Activated T-cell treated with anti-CD3 and anti-CD28 coated beads, Interleukin-2, amount 50 U/mL, for 72 hours (primary cell): ENCODE measurements around the gene ABCD3. TPM values are rescaled to one million over a fixed set of nuclear protein-coding genes. Genes with fewer than 3 reads are reported as not detected.
"Not testable (repeated sequence)": the region's sequence is repeated elsewhere in the genome, so short reads cannot be mapped to it uniquely, and the experiment has no call there.

Experiments
- ATAC-seq, 2 donors: fragments of 150-1000 bp; cut with Tn5 transposase; replicated peaks in 1 of 2; 2 replicates each; pipeline ENCODE4 v1.10.0; 2021; ENCODE audit warnings: moderate library complexity in 2 of 2, mild to moderate bottlenecking in 1 of 2
- DNase-seq, 2 donors: peaks; one replicate each; pipeline ENCODE4 v3.0.0; 2021 to 2022; ENCODE audit warnings: mixed read lengths in 1 of 2
- H3K27ac Mint-ChIP-seq: one replicate; pipeline ENCODE4 v1.8.0; 2022; ENCODE audit warnings: mild to moderate bottlenecking, moderate library complexity, mixed read lengths
- H3K27me3 Mint-ChIP-seq: one replicate; pipeline ENCODE4 v1.8.0; 2022; ENCODE audit warnings: low read depth, mixed read lengths
- H3K36me3 Mint-ChIP-seq, 2 donors: one replicate each; pipeline ENCODE4 v1.8.0; 2022; ENCODE audit warnings: mixed read lengths in 2 of 2, mild to moderate bottlenecking in 1 of 2; ENCODE audit not compliant: insufficient read depth in 2 of 2
- H3K4me1 Mint-ChIP-seq: one replicate; pipeline ENCODE4 v1.8.0; 2022; ENCODE audit warnings: low read depth, mixed read lengths
- H3K4me3 Mint-ChIP-seq, 2 donors: one replicate each; pipeline ENCODE4 v1.8.0; 2022; ENCODE audit warnings: mild to moderate bottlenecking in 2 of 2, mixed read lengths in 2 of 2, moderate library complexity in 2 of 2
- H3K9me3 Mint-ChIP-seq, 2 donors: one replicate each; pipeline ENCODE4 v1.8.0; 2022; ENCODE audit warnings: mixed read lengths in 2 of 2
- total RNA-seq, 2 donors: library from RNA; stranded (reverse); gene quantifications; one replicate each; pipeline ENCODE4 v1.2.3, GENCODE V29; 2022

The ABCD3 gene
- total RNA-seq, 2 donors from 2014 or later = 38.0 to 55.3 TPM

GRCh38 chr1:94554580-94554979 is 136.4 kb downstream of the ABCD3 start:
- no peak overlapping the region for H3K4me3 Mint-ChIP-seq
- DNase-seq = no peak

GRCh38 chr1:94555091-94555490 is 136.9 kb downstream of the ABCD3 start:
- Mint-ChIP-seq H3K4me1 (no peaks in the 10 kb centered on the region), H3K4me3 (no peak overlapping the region), H3K36me3 (no peaks in the 10 kb centered on the region), H3K27ac (no peak overlapping the region), H3K9me3 (no peaks in the 10 kb centered on the region), H3K27me3 (peaks cover 7% of the 10 kb centered on the region)
- DNase-seq = no peak
- no peak for ATAC-seq

More at GRCh38 chr1:94554580-94554979, 136.4 kb downstream of the ABCD3 start:
- Mint-ChIP-seq H3K4me1 (no peaks in the 10 kb centered on the region), H3K36me3 (no peaks in the 10 kb centered on the region), H3K9me3 (no peaks in the 10 kb centered on the region), H3K27me3 (peaks cover 12% of the 10 kb centered on the region), H3K27ac (no peak overlapping the region)
- no peak for ATAC-seq

GRCh38 chr1:94559921-94560320 is 141.7 kb downstream of the ABCD3 start:
- no peaks in the 10 kb centered on the region for H3K36me3 Mint-ChIP-seq
- peaks cover 9% of the 10 kb centered on the region for H3K27me3 Mint-ChIP-seq
- no peaks in the 10 kb centered on the region for H3K9me3 Mint-ChIP-seq
- DNase-seq (no peak), ATAC-seq (no peak)
- no peaks in the 10 kb centered on the region for H3K4me1 Mint-ChIP-seq
- no peak overlapping the region for H3K4me3 Mint-ChIP-seq
- no peak overlapping the region for H3K27ac Mint-ChIP-seq

- ATAC-seq (no peak), DNase-seq (no peak)
- no peaks in the 10 kb centered on the region for H3K4me1 Mint-ChIP-seq
- no peak overlapping the region for H3K27ac Mint-ChIP-seq
- no peaks in the 10 kb centered on the region for H3K9me3 Mint-ChIP-seq
- no peaks in the 10 kb centered on the region for H3K36me3 Mint-ChIP-seq
- no peak overlapping the region for H3K4me3 Mint-ChIP-seq
- peaks cover 9% of the 10 kb centered on the region for H3K27me3 Mint-ChIP-seq
These were observed 142.1 kb downstream of the ABCD3 start for GRCh38 chr1:94560333-94560732.

GRCh38 chr1:94562519-94563260 is 144.5 kb downstream of the ABCD3 start:
- ATAC-seq (no peak), DNase-seq (no peak)
- Mint-ChIP-seq H3K27ac (no peak overlapping the region), H3K27me3 (peaks cover 9% of the 10 kb centered on the region), H3K4me1 (no peaks in the 10 kb centered on the region), H3K36me3 (no peaks in the 10 kb centered on the region), H3K9me3 (no peaks in the 10 kb centered on the region), H3K4me3 (no peak overlapping the region)

- H3K4me1 Mint-ChIP-seq = no peaks in the 10 kb centered on the region
- H3K36me3 Mint-ChIP-seq = no peaks in the 10 kb centered on the region
- ATAC-seq = no peak
- H3K27me3 Mint-ChIP-seq = peaks cover 9% of the 10 kb centered on the region
- peaks cover 0 to 3% of the 10 kb centered on the region in 2 donors for H3K9me3 Mint-ChIP-seq
- H3K4me3 Mint-ChIP-seq = no peak overlapping the region
- DNase-seq = no peak
- H3K27ac Mint-ChIP-seq = no peak overlapping the region
These were observed 147.7 kb downstream of the ABCD3 start for GRCh38 chr1:94565901-94566300.

GRCh38 chr1:94566436-94566835 is 148.2 kb downstream of the ABCD3 start:
- H3K36me3 Mint-ChIP-seq, H3K27ac Mint-ChIP-seq, H3K9me3 Mint-ChIP-seq: not testable (repeated sequence)

GRCh38 chr1:94567975-94568607 is 149.9 kb downstream of the ABCD3 start:
- not testable (repeated sequence) for H3K4me3 Mint-ChIP-seq, H3K4me1 Mint-ChIP-seq, H3K36me3 Mint-ChIP-seq, H3K27me3 Mint-ChIP-seq, H3K9me3 Mint-ChIP-seq, DNase-seq, H3K27ac Mint-ChIP-seq, ATAC-seq

More at GRCh38 chr1:94566436-94566835, 148.2 kb downstream of the ABCD3 start:
- not testable (repeated sequence) for ATAC-seq, H3K27me3 Mint-ChIP-seq, H3K4me1 Mint-ChIP-seq, H3K4me3 Mint-ChIP-seq, DNase-seq

Other genes starting within 250 kb of the ABCD3 start
- gene ARHGAP29, start 180.8 kb upstream of the ABCD3 start, total RNA-seq = 1 to 10 TPM; 1.3 to 1.8 TPM
- under 1 TPM; 0.23 to 0.65 TPM for gene F3, start 123.4 kb downstream of the ABCD3 start, total RNA-seq